K562 (cell line): ENCODE data around the gene KNG1. TPM values are rescaled to one million over a fixed set of nuclear protein-coding genes. Genes with fewer than 3 reads are reported as not detected.

ENCODE experiments used
- ARID2 ChIP-seq: fragments of 450-650 bp; IDR thresholded peaks from 2 replicates; pipeline ENCODE4 v1.6.1; 2017; ENCODE audit warnings: antibody characterized with exemption, mild to moderate bottlenecking
- ATF1 ChIP-seq, 2 experiments: fragments of 450-650 bp in 1 of 2; IDR thresholded peaks; 2 replicates each; pipeline ENCODE4 v1.6.1; 2016; ENCODE audit warnings: missing compliant biosample characterization in 1 of 2, missing genetic modification characterization in 1 of 2
- BMI1 ChIP-seq: fragments of 150-350 bp; IDR thresholded peaks from 2 replicates; pipeline ENCODE4 v1.6.1; 2014; ENCODE audit warnings: low read length
- BRF2 ChIP-seq: IDR thresholded peaks from 3 replicates; pipeline ENCODE4 v1.6.1; 2011; ENCODE audit warnings: borderline replicate concordance, mild to moderate bottlenecking; ENCODE audit not compliant: insufficient read length, insufficient read depth
- CREM ChIP-seq: IDR thresholded peaks from 2 replicates; pipeline ENCODE4 v1.6.1; 2014; ENCODE audit warnings: antibody characterized with exemption, low read depth
- HOXB6 ChIP-seq: fragments of 250-450 bp; sonication (Bioruptor Pico); IDR thresholded peaks from 2 replicates; pipeline ENCODE4 v1.5.1; 2022; ENCODE audit warnings: mild to moderate bottlenecking, borderline replicate concordance
- KLF10 ChIP-seq: fragments of 250-450 bp; sonication (Bioruptor Pico); IDR thresholded peaks from 2 replicates; pipeline ENCODE4 v1.6.1; 2021; ENCODE audit warnings: matching md5 sums
- LCOR ChIP-seq: sonication (generic); formaldehyde crosslinking; IDR thresholded peaks from 2 replicates; pipeline ENCODE4 v1.8.0; 2022; ENCODE audit warnings: mild to moderate bottlenecking, missing genetic modification reagents
- MYC ChIP-seq, 2 experiments: fragments of 250-450 bp in 1 of 2; sonication (Bioruptor Pico) in 1 of 2; IDR thresholded peaks; 2 replicates each; pipeline versions ENCODE4 v1.5.1 to v1.6.1; 2012 to 2021; ENCODE audit warnings: low read depth in 2 of 2, borderline replicate concordance in 1 of 2, improper control_type of control experiment in 1 of 2, low read length in 1 of 2, mild to moderate bottlenecking in 1 of 2, moderate library complexity in 1 of 2
- POLR2H ChIP-seq: IDR thresholded peaks from 2 replicates; pipeline ENCODE4 v1.6.1; 2016; ENCODE audit warnings: missing genetic modification characterization, low read depth, mild to moderate bottlenecking, control low read depth, missing compliant biosample characterization, moderate library complexity
- SOX6 ChIP-seq: fragments of 450-650 bp; IDR thresholded peaks from 2 replicates; pipeline ENCODE4 v1.6.1; 2014; ENCODE audit warnings: mild to moderate bottlenecking
- TFAP4 ChIP-seq: sonication (generic); formaldehyde crosslinking; IDR thresholded peaks from 2 replicates; pipeline ENCODE4 v1.8.0; 2022; ENCODE audit warnings: missing genetic modification reagents, mild to moderate bottlenecking, moderate library complexity, borderline replicate concordance
- ZBTB2 ChIP-seq: fragments of 450-650 bp; IDR thresholded peaks from 2 replicates; pipeline ENCODE4 v1.6.1; 2016; ENCODE audit warnings: antibody characterized with exemption
- ZNF318 ChIP-seq, 2 experiments: fragments of 450-650 bp; IDR thresholded peaks; 2 replicates each; pipeline ENCODE4 v1.6.1; 2016; ENCODE audit warnings: mild to moderate bottlenecking in 2 of 2, borderline replicate concordance in 1 of 2, low read depth in 1 of 2, moderate library complexity in 1 of 2
- polyA plus RNA-seq, 8 experiments: library from polyadenylated mRNA; depleted of rRNA in 4 of 8; stranded (reverse) in 5 of 8; unstranded in 3 of 8; fragments of >200 nt; fragmentation: Nextera tagmentation in 2 of 8; fragmentation: Illumina TruSeq in 1 of 8; extraction: Ambion mirVana in 2 of 8; extraction: Trizol in 1 of 8; gene quantifications; 2 replicates each; pipeline versions ENCODE4 v1.2.1 to v1.2.3, GENCODE V29; 2011 to 2014; ENCODE audit warnings: inconsistent platforms in 1 of 8, missing spikeins in 1 of 8
- total RNA-seq, 7 experiments: library from RNA; depleted of rRNA in 6 of 7; stranded (reverse); fragments of >200 nt in 6 of 7; fragmentation: Illumina TruSeq in 2 of 7; extraction: Trizol in 2 of 7; gene quantifications; 2 replicates each; pipeline versions ENCODE4 v1.2.1 to v1.2.3, GENCODE V29; 2011 to 2021; ENCODE audit warnings: low replicate concordance in 1 of 7

Gene KNG1
- total and polyA plus RNA-seq, 9 of the 15 experiments (the other 6 are each of a cell fraction or from before 2014, with no cell fraction given) = 0.09 TPM; not detected in 8

- TF ChIP-seq ATF1 (CRISPR knock-in tag; IDR thresholded peaks at IDR 0.05) (no peak), ATF1 (tag; IDR thresholded peaks at IDR 0.05) (peak; percentile 40; the same call in 1 of the 2 replicates), BRF2 (no peak), CREM (peak; percentile 19; the same call in 1 of the 2 replicates), ZNF318 (IDR thresholded peaks at IDR 0.05; ENCODE audit: borderline replicate concordance in 1 of 2, low read depth in 1 of 2) (peak in 1 of 2 experiments; percentile 54; a peak in 1 of 4 replicates), ZBTB2 (0 out of 2 replicates have a peak, but pooled peaks have one; percentile 50), SOX6 (peak; percentile 73), HOXB6 (CRISPR knock-in tag) (no peak), KLF10 (CRISPR knock-in tag) (no peak), BMI1 (no peak), ARID2 (no peak), TFAP4 (peak; percentile 49; the same call in 1 of the 2 replicates), POLR2H (tag) (no peak), LCOR (CRISPR knock-in tag) (peak; percentile 95), MYC (IDR thresholded peaks at IDR 0.05; ENCODE audit: low read depth, low read length) (peak; percentile 59; the same call in 1 of the 2 replicates), MYC (CRISPR knock-in tag; IDR thresholded peaks at IDR 0.05; ENCODE audit: borderline replicate concordance, low read depth) (no peak)
These were observed 16.9 kb upstream of the KNG1 start (continued) for GRCh38 chr3:186700267-186700666.
